HEK293T (cell line): ENCODE measurements around the gene SLF2.

Source experiments
- ARNT ChIP-seq: fragments of 450-650 bp; IDR thresholded peaks from 2 replicates; pipeline ENCODE4 v1.6.1; 2017; ENCODE audit warnings: mild to moderate bottlenecking
- FOXA1 ChIP-seq: fragments of 450-650 bp; IDR thresholded peaks from 2 replicates; pipeline ENCODE4 v1.6.1; 2016; ENCODE audit warnings: mild to moderate bottlenecking
- FOXM1 ChIP-seq: fragments of 450-650 bp; IDR thresholded peaks from 2 replicates; pipeline ENCODE4 v1.6.1; 2017; ENCODE audit warnings: mild to moderate bottlenecking, borderline replicate concordance
- HDGF ChIP-seq: fragments of 450-650 bp; IDR thresholded peaks from 2 replicates; pipeline ENCODE4 v1.6.1; 2017; ENCODE audit warnings: antibody characterized with exemption, borderline replicate concordance
- NFRKB ChIP-seq: fragments of 450-650 bp; IDR thresholded peaks from 2 replicates; pipeline ENCODE4 v1.6.1; 2016; ENCODE audit warnings: mild to moderate bottlenecking, moderate library complexity
- SUZ12 ChIP-seq: fragments of 450-650 bp; IDR thresholded peaks from 2 replicates; pipeline ENCODE4 v1.6.1; 2016; ENCODE audit warnings: mild to moderate bottlenecking
- TARDBP ChIP-seq: fragments of 450-650 bp; IDR thresholded peaks from 2 replicates; pipeline ENCODE4 v1.6.1; 2016
- ZNF384 ChIP-seq: fragments of 450-650 bp; IDR thresholded peaks from 2 replicates; pipeline ENCODE4 v1.6.1; 2016

DNA sequence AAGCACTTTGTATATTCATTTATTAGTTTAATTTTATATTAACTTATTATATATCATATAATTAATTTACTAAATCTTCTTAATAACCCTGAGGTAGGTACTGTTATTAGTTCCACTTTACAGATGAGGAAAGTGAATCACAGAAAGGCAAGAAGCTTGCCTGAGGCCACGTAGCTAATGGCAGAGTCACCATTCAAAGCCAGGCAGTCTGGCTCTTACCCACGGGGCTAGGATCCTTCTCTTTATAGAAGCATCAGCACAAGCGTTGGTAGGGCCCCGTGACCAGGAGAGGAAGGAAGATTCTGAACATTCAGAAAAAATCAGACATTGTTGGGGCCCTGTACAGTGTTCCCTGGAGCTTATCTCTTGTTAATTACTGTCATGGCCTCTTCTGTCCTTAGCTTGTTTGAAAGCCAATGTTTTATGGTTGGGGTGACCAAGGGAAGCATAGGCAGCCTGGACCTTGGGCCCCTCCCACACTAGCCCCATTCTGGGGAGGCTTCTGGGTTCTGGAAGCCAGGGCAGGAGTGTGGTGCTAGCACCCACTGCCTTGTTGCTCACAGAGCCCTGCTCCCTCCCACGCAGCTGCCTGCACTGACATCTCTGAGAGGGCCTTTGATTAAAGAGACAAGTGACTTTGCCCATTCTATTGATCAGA lies 31.1 kb upstream of the SLF2 start:
- TF ChIP-seq FOXA1 (no peak), NFRKB (no peak), ARNT (no peak), TARDBP (no peak), SUZ12 (no peak), FOXM1 (no peak), HDGF (no peak), ZNF384 (no peak)
